Measurements from ENCODE around the gene LRRC59.

DNA sequence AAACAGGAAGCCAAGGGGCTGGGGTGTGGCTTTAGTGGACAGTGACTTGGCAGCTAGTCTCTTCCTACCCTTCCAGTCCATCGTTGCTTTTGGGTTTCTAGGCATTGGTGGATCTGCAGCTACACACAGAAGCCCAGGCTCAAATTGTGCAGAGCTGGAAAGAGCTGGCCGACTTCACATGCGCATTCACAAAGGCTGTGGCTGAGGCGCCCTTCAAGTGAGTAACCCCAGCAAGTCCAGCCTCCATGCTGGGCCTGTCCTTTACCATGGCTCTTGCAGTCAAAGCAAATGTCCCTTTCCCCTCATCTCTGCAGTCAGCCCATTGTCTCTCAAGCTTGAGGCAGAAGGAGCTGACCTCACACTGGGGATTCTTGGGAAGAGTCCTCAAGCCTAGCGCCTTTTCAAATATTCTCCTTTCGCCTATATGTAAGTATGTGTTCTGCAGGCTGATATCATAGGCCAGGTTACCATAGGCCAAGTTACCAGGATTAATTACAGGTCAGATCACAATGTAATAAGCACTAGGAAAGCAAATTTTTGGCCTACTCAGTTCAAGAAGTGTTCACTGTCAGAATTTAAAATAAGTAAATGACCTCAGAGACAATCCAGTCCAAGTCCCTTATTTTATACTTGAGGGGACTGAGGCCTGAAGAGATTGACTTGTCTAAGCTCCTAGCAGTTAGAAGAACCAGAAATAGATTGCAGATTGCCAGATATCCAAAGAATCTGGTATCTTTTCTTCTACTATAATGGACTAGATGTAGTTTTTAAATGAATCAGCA is 17.8 kb downstream of the LRRC59 start:
- TF ChIP-seq, protein P1, sequence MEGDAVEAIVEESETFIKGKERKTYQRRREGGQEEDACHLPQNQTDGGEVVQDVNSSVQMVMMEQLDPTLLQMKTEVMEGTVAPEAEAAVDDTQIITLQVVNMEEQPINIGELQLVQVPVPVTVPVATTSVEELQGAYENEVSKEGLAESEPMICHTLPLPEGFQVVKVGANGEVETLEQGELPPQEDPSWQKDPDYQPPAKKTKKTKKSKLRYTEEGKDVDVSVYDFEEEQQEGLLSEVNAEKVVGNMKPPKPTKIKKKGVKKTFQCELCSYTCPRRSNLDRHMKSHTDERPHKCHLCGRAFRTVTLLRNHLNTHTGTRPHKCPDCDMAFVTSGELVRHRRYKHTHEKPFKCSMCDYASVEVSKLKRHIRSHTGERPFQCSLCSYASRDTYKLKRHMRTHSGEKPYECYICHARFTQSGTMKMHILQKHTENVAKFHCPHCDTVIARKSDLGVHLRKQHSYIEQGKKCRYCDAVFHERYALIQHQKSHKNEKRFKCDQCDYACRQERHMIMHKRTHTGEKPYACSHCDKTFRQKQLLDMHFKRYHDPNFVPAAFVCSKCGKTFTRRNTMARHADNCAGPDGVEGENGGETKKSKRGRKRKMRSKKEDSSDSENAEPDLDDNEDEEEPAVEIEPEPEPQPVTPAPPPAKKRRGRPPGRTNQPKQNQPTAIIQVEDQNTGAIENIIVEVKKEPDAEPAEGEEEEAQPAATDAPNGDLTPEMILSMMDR (IDR thresholded peaks at IDR 0.05): no peak
- TF ChIP-seq POLR2A (IDR thresholded peaks at IDR 0.05; ENCODE audit: low read depth): no peak
